Neural progenitor cell (in vitro differentiated cells): ENCODE results near the gene ADTRP. TPM values are rescaled to one million over a fixed set of nuclear protein-coding genes. Genes with fewer than 3 reads are reported as not detected.

ENCODE experiments used
- DNase-seq: peaks from one replicate; pipeline ENCODE4 v3.0.0-alpha.2; 2016; ENCODE audit warnings: low spot score
- H2AFZ ChIP-seq: fragments of 200-600 bp; sonication (generic); replicated peaks from 2 replicates; pipeline ENCODE4 v1.6.1; 2016; ENCODE audit warnings: antibody characterized with exemption
- H3F3A ChIP-seq: fragments of 200-600 bp; sonication (generic); 2 replicates; pipeline ENCODE4 v1.6.1; 2016; ENCODE audit warnings: antibody characterized with exemption, low read depth
- H3K27ac ChIP-seq: fragments of 200-600 bp; sonication (generic); 2 replicates; pipeline ENCODE4 v1.5.1; 2016; ENCODE audit warnings: mild to moderate bottlenecking
- H3K27me3 ChIP-seq: fragments of 200-600 bp; sonication (generic); 2 replicates; pipeline ENCODE4 v1.6.1; 2016; ENCODE audit warnings: mild to moderate bottlenecking, moderate library complexity
- H3K36me3 ChIP-seq: fragments of 200-600 bp; sonication (generic); 2 replicates; pipeline ENCODE4 v1.5.1; 2016
- H3K4me1 ChIP-seq: fragments of 200-600 bp; sonication (generic); 2 replicates; pipeline ENCODE4 v1.6.1; 2016; ENCODE audit warnings: mixed run types
- H3K4me2 ChIP-seq: fragments of 200-600 bp; sonication (generic); 2 replicates; pipeline ENCODE4 v1.6.1; 2016
- H3K4me3 ChIP-seq: fragments of 200-600 bp; sonication (generic); 2 replicates; pipeline ENCODE4 v1.5.1; 2016
- H3K79me2 ChIP-seq: fragments of 200-600 bp; sonication (generic); 2 replicates; pipeline ENCODE4 v1.6.1; 2016; ENCODE audit warnings: low read depth
- H3K9ac ChIP-seq: fragments of 200-600 bp; sonication (generic); 2 replicates; pipeline ENCODE4 v1.6.1; 2016
- H3K9me3 ChIP-seq: fragments of 200-600 bp; sonication (generic); 2 replicates; pipeline ENCODE4 v1.5.1; 2016; ENCODE audit warnings: low read depth
- H4K20me1 ChIP-seq: fragments of 200-600 bp; sonication (generic); 2 replicates; pipeline ENCODE4 v1.6.1; 2016; ENCODE audit warnings: low read depth
- H3K27ac Mint-ChIP-seq: 3 replicates; pipeline ENCODE4 v1.8.0; 2021; ENCODE audit warnings: mixed read lengths
- H3K27me3 Mint-ChIP-seq: 2 replicates; pipeline ENCODE4 v1.8.0; 2022; ENCODE audit warnings: low read depth, mild to moderate bottlenecking, inconsistent platforms, moderate library complexity, mixed read lengths; ENCODE audit not compliant: insufficient read depth
- H3K36me3 Mint-ChIP-seq: 3 replicates; pipeline ENCODE4 v1.8.0; 2021; ENCODE audit warnings: mixed read lengths
- H3K4me1 Mint-ChIP-seq: 3 replicates; pipeline ENCODE4 v1.8.0; 2021; ENCODE audit warnings: mixed read lengths
- H3K4me3 Mint-ChIP-seq: 3 replicates; pipeline ENCODE4 v1.8.0; 2021; ENCODE audit warnings: mild to moderate bottlenecking, moderate library complexity, mixed read lengths
- H3K9me3 Mint-ChIP-seq: 3 replicates; pipeline ENCODE4 v1.8.0; 2020; ENCODE audit warnings: mixed read lengths
- CTCF ChIP-seq: fragments of 200-600 bp; sonication (generic); IDR thresholded peaks from 2 replicates; pipeline ENCODE4 v1.5.1; 2017; ENCODE audit warnings: antibody characterized with exemption, mild to moderate bottlenecking
- EZH2 ChIP-seq: fragments of 200-600 bp; sonication (generic); IDR thresholded peaks from 2 replicates; pipeline ENCODE4 v1.6.1; 2017; ENCODE audit warnings: antibody characterized with exemption, mild to moderate bottlenecking, moderate library complexity
- EZH2phosphoT487 ChIP-seq: fragments of 200-600 bp; sonication (generic); IDR thresholded peaks from 2 replicates; pipeline ENCODE4 v1.6.1; 2017; ENCODE audit warnings: antibody characterized with exemption
- total RNA-seq: library from RNA; depleted of rRNA; stranded (reverse); fragments of >200 nt; gene quantifications from 2 replicates; pipeline ENCODE4 v1.2.3, GENCODE V29; 2015; ENCODE audit warnings: low replicate concordance

The ADTRP gene, protein sequence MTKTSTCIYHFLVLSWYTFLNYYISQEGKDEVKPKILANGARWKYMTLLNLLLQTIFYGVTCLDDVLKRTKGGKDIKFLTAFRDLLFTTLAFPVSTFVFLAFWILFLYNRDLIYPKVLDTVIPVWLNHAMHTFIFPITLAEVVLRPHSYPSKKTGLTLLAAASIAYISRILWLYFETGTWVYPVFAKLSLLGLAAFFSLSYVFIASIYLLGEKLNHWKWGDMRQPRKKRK
- total RNA-seq = not detected in 2 replicates

DNA sequence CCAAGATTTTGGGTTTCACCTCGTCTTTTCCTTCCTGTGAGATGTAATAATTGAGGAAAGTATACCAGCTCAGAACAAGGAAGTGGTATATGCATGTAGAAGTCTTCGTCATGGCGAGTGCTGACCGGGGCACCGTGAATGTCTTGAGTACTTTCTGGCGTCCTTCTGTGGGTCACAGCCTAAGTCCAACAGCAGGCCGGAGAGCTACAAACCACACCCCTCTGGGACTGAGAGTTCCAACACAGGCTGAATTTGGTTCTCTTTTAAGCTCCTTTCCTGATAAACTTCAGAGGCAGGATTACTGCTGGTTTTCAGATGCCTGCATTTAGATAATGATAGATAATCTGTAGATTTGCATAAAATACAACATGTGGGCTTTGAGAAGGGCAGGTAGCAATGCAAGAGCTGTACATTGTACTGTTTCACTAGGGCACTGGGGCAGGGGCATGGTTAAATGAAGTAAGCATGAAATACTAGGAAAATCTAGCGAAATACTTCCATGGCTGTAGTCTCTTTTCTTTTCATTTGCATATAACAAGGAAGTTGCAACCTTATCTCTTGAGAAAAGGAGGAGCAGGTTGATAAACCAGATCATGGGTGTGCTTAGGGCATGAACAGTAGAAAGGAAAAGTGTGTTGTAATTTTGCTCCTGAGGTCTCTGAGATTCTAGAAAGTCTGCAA lies at the start of gene ADTRP:
ADTRP (minus strand) TSS at position 156 of the 681 bp plus-strand sequence; CDS start at position 112, 44 bp downstream.
- H3K27ac Mint-ChIP-seq = peak within 1 kb of the TSS; percentile 39
- no peak within 1 kb of the TSS for H2AFZ ChIP-seq

DNA sequence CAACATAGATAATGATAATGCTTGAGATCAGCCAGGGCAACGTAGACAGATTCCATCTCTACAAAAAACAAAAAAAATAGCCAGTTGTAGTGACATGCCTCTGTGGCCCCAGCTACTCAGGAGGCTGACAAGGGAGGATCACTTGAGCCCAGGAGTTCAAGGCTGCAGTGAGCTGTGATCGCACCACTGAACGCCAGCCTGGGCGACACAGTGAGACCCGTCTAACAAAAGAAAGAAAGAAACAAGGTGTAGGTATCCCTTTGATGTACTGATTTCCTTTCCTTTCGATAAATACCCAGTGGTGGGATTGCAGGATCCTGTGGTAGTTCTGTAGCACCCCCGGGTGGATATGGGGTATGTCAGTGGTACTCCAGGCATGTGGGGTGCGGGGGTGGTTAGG lies 48.2 kb upstream of the ADTRP start:
- Histone ChIP-seq H3K27me3 (no peaks in the 10 kb centered on the region), H3F3A (no peaks in the 10 kb centered on the region), H4K20me1 (no peaks in the 10 kb centered on the region), H3K4me3 (no peak overlapping the region), H3K27ac (no peak overlapping the region), H3K9me3 (no peaks in the 10 kb centered on the region), H3K9ac (no peak overlapping the region), H2AFZ (no peak overlapping the region), H3K4me1 (no peaks in the 10 kb centered on the region), H3K79me2 (no peaks in the 10 kb centered on the region), H3K36me3 (no peaks in the 10 kb centered on the region), H3K4me2 (no peak overlapping the region)
- Mint-ChIP-seq H3K4me1 (peaks cover 31% of the 10 kb centered on the region), H3K27ac (no peak overlapping the region), H3K27me3 (no peaks in the 10 kb centered on the region), H3K36me3 (no peaks in the 10 kb centered on the region), H3K4me3 (no peak overlapping the region), H3K9me3 (peaks cover 3% of the 10 kb centered on the region)
- TF ChIP-seq EZH2phosphoT487 (no peak), CTCF (no peak), EZH2 (no peak)
- DNase-seq = no peak

More for the DNA sequence above, at the start of gene ADTRP:
- Histone ChIP-seq H3F3A (peaks cover 15% of the 10 kb centered on the region), H3K4me1 (peaks cover 23% of the 10 kb centered on the region), H3K9me3 (no peaks in the 10 kb centered on the region), H3K9ac (no peak within 1 kb of the TSS), H4K20me1 (no peaks in the 10 kb centered on the region), H3K4me3 (no peak within 1 kb of the TSS), H3K79me2 (no peaks in the 10 kb centered on the region), H3K36me3 (peaks cover 4% of the 10 kb centered on the region), H3K27me3 (no peaks in the 10 kb centered on the region), H3K4me2 (peak within 1 kb of the TSS; percentile 9), H3K27ac (no peak within 1 kb of the TSS)
- H3K27me3 Mint-ChIP-seq = peaks cover 2% of the 10 kb centered on the region
- H3K36me3 Mint-ChIP-seq = peaks cover 2% of the 10 kb centered on the region
- H3K9me3 Mint-ChIP-seq = peaks cover 8% of the 10 kb centered on the region
- DNase-seq = no peak
- H3K4me3 Mint-ChIP-seq = no peak within 1 kb of the TSS
- H3K4me1 Mint-ChIP-seq = peaks cover 32% of the 10 kb centered on the region
- TF ChIP-seq CTCF (no peak), EZH2 (no peak), EZH2phosphoT487 (no peak)

DNA sequence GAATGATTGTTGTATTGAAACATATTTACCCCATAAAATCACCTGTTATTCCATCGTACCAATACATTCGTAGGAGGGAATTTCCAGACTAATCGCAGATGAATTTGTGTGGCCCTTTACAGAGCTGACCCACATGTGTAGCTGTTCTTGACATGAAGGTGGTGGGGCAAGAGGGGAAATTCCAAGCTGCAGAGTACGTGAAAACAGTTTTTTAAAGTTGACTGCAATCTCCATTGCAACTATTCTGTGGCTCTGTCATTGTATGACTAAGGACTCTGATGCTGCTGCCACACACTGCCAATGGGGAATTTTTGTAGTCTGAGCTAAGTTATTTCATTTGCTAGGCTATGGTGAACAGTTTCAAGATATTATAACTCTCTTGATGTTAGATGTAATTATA lies 46.4 kb upstream of the ADTRP start:
- Histone ChIP-seq H3K4me1 (no peaks in the 10 kb centered on the region), H3K79me2 (no peaks in the 10 kb centered on the region), H3K36me3 (no peaks in the 10 kb centered on the region), H3K27me3 (no peaks in the 10 kb centered on the region), H3K4me3 (no peak overlapping the region), H3K9ac (no peak overlapping the region), H2AFZ (no peak overlapping the region), H3K27ac (no peak overlapping the region), H3F3A (no peaks in the 10 kb centered on the region), H3K9me3 (no peaks in the 10 kb centered on the region), H4K20me1 (no peaks in the 10 kb centered on the region), H3K4me2 (no peak overlapping the region)
- Mint-ChIP-seq H3K4me1 (peaks cover 26% of the 10 kb centered on the region), H3K27ac (no peak overlapping the region), H3K4me3 (no peak overlapping the region), H3K9me3 (peaks cover 3% of the 10 kb centered on the region), H3K27me3 (no peaks in the 10 kb centered on the region), H3K36me3 (no peaks in the 10 kb centered on the region)
- TF ChIP-seq EZH2 (no peak), EZH2phosphoT487 (no peak), CTCF (no peak)
- no peak for DNase-seq
